Measurements from ENCODE around the gene DMWD.
A peak's percentile ranks its signal among the peaks of the same experiment; 100 is the strongest.

DMWD gene, protein sequence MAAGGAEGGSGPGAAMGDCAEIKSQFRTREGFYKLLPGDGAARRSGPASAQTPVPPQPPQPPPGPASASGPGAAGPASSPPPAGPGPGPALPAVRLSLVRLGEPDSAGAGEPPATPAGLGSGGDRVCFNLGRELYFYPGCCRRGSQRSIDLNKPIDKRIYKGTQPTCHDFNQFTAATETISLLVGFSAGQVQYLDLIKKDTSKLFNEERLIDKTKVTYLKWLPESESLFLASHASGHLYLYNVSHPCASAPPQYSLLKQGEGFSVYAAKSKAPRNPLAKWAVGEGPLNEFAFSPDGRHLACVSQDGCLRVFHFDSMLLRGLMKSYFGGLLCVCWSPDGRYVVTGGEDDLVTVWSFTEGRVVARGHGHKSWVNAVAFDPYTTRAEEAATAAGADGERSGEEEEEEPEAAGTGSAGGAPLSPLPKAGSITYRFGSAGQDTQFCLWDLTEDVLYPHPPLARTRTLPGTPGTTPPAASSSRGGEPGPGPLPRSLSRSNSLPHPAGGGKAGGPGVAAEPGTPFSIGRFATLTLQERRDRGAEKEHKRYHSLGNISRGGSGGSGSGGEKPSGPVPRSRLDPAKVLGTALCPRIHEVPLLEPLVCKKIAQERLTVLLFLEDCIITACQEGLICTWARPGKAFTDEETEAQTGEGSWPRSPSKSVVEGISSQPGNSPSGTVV

GRCh38 chr19:45792470-45793177 lies at the start of gene DMWD:
TSS of gene DMWD (minus strand) at chr19:45792845. CDS start at chr19:45792756, 89 bp downstream.
- peak; percentile 100 for DNase-seq

DNA sequence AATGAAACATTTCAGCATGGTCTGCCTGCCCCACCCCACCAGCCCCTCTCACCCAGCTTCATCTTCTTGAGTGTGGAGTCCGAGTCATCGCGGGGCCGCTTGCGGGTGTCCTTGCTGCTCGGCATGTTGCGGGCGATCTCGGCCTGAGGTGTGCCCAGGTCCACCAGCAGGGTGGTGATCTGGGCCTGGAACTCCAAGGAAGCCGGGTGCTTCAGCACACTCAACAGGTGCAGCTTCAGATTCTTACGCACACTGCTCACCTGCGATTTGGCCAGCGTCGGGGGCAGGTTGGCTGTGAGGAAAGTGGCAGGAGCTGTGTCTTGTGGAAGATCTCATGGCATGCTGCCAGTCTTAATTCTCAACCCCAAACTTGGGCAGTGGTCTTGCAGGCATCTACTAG lies 49.6 kb upstream of the DMWD start:
- DNase-seq = no peak

- no peak for DNase-seq
These were observed 42.3 kb upstream of the DMWD start for GRCh38 chr19:45834970-45835369.

DNA sequence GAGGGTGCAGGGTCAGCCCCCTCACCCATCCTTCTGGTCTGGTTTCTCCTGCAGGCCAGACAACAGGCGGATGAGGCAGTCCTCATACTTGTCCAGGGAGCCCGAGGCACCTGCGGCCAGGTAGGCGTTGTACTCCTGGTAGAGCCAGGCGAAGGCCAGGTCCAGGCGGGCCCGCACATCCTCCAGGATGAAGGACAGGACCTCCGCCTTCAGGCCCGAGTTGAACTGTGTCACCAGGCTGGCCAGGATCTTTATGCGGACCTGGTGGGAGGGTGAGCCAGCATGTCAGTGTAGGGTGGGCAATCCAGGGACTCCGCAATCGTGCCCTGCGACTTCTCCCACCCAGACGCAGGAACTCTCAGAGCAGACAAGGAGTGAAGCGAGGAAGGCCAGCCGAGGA lies 36.3 kb upstream of the DMWD start:
- DNase-seq = no peak

DNA sequence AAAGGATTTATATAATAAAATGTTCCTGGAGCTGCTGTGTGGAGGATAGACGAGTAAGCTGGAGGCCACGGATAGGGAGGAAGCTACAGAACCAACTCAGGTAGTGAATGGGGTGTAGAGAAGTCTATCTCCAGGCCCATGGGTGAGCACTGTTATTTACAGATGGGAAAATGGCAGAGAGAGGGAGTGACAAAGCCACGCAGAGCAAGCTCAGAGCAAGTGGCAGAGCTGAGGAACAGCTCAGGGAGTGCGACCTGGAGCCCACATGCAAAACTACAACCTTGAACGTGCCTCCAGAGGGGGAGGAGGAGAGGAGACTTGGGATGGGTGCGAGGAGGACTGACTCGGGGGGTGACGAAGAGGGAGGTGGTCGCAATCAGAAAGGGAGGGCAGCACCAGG lies 35.9 kb upstream of the DMWD start:
- DNase-seq = no peak

DNA sequence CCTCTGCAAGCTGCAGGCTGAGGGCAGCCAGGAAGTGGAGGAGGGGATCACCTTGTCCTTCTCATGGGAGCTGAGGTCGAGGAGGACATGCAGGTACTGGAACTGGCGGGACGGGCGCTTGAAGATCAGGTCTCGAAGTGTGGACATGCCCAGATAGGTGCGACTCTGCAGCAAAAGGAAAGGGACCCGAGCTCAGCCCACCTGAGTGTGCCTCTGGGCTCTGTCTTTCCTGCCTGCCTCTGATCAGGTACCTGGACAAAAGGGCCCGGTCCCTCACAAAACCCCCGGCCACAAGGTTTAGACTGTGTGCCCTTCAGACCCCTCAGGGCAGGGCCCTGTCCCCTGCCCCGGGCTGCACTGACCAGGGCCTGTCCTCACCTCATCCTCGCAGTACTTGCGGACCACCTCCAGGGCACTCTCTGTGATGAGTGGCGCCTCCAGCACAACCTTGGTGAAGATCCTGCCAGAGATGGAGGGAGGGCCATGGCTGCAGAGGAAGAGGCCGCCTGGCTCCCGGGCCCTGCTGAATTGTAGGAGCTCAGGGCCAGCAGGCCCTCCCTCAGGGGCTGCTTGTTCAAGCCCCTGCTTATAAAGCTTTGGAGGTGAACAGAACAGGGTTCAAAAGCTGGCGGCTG lies 34.9 kb upstream of the DMWD start:
- no peak for DNase-seq

GRCh38 chr19:45826934-45827333 lies 34.3 kb upstream of the DMWD start:
- DNase-seq = no peak

DNA sequence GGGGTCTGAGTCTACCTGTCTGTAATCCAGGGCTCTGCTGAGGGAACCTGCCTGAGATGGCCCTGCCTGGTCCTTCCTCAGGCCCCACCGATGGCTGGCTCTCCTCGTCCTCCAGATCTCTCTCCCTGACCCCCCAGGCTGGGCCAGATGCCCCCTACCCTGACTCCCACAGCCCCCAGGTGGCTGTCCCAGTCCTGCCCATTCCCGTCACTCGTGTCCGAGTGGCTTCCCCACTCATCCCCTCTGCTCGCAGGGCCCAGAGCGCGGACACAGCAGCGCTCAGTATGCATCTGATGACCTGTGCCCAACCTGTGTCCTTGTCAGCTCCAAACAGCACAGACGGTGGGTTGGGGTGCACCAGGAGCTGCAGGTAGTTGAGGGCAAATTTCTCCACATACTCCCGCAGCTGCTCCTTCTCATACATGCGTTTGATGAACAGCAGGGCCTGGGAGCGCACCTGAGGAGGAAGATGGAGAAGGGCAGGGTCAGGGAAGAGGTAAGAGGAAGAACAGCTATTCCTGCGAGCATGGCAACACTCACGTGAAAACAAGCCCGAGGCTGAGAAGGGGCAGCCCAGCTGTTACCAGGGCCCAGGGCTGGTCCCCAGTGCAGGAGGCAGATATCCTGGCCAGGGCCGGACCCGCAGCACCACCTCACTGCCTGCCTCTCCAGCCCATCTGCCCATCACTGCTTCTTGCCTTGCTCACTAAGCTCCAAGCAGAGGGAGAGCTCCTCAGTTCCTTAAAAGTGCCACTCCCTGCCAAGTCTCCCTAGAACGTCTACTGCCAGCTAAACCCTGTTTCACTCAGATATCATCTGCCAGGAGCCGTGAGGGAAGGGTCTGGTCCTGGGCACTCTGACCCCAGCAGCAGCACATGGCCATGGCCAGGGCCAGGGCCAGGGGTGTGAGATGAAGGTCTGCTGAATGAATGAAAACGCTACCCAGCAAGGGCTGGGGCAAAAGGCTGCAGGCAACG lies 33.6 kb upstream of the DMWD start:
- DNase-seq = no peak

DNA sequence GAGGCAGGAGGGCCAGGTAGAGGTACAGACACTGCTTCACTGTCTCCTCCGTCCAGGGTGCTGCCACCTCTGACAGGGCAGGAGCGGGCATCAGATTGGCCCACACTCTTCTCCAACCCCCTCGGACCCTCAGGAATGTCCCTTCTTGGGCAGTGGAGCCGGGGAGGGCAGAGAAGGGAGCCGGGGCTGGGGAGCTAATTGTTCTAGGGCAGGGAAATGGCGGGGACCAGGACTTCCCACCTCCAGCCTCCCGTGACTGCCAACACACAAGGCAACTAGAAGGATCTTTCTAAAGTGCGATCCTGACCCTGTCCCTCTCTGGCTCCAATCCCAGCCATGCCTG lies 32.6 kb upstream of the DMWD start:
- no peak for DNase-seq

DNA sequence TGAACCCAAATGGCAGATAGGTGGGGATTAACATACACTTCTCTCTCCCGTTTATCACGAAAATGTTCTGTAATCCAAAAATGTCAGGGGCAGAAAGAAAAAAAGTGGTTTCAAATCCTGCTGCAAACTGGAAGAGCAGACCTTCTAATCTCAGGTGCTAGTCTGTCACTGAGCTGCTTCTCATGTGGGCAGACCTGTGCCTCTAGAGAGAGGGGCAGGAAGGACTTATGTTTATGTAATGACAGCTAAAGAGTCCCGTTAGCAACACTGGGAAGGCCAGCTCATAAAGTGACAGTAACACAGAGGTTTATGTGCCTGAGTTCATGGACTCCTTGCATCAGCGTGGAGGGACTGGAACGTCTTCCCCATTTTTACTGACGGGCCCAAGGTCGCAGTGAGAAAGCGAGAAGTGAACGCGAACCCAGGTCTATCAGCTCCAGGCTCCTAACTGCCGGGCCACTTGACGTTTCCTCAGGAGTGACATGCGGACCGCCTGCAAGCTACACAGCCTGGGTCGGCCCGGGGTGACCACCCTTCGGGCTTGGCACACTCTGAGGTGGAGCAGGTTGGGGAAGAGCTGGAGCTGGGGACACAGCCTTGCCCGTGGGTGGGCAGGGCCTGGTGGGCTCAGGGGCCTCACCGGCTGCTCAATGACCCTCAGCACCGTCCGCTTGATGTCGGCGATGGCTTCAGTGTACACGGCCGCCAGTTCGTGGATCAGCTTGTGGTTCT lies 32.1 kb upstream of the DMWD start:
- DNase-seq = no peak

GRCh38 chr19:45824041-45824471 lies 31.4 kb upstream of the DMWD start:
- no peak for DNase-seq

GRCh38 chr19:45823182-45823581 lies 30.5 kb upstream of the DMWD start:
- DNase-seq = no peak

DNA sequence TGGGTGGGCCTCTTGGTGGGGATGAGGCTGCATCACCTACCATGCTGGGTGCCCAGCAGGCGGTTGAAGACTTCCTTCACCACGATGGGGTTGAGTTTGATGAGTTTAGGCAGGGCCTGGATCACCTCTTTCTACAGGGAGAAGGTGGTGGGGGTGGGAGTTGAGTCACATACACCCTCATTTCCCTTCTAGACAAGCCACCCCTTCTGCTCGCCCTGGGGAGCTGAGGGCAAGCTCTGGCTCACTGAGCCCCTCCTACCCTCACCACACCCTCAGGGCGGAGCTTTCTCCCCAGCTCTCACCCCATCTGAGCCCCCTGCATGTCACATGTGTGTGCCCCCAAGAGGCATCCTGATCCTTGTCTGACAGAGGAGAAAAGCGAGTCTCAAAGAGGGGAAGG lies 30.1 kb upstream of the DMWD start:
- no peak for DNase-seq

GRCh38 chr19:45821570-45821969 lies 28.9 kb upstream of the DMWD start:
- no peak for DNase-seq

DNA sequence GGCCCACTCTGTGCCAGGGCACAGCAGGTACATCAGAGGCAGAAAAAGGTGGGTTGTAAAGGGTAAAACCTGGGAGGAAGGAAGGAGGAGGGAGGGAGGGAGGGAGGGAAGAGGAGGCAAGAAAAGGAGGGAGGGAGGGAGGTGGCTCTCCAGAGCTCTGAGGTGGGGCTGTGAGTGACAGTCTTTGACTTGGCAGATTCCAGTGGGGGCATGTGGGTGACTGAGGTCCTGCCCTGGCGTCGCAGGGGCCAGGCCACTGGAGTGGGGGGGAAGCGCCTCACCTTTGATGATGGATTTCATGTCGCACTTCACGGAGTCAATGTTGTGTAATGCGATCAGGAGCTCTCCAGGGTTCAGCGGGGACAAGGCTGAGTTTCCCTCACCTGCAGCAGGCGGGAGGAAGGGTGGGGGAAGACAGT lies 28.5 kb upstream of the DMWD start:
- no peak for DNase-seq

GRCh38 chr19:45820413-45821102 lies 27.9 kb upstream of the DMWD start:
- DNase-seq = no peak

DNA sequence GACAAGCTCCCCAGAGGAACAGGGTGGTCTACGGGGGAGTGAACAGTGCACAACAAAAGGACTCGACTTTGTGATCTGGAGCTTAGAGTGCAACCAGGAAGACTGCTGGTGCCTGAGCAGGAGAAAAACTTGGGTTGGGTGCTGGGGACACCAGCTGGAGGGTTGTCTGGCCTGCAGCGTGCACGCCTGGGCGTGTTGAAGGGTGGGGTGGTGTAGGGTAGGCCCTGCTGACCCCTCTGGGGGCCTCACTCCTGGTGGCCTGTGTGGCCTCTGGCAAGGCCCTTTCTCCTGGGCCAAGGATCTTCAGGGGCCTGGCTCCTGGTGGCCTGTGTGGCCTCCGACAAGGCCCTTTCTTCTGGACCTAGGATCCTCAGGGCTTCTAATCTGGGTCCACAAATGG lies 27.1 kb upstream of the DMWD start:
- no peak for DNase-seq

GRCh38 chr19:45817725-45818301 lies 25.2 kb upstream of the DMWD start:
- no peak for DNase-seq

GRCh38 chr19:45817010-45817724 lies 24.5 kb upstream of the DMWD start:
- peak; percentile 98 for DNase-seq

All from activated T-cell treated with anti-CD3 and anti-CD28 coated beads, Interleukin-2, amount 50 U/mL, for 48 hours (primary cell).